Osteoblast (primary cell): ENCODE measurements around the gene DSCAML1. TPM values are rescaled to one million over a fixed set of nuclear protein-coding genes. Genes with fewer than 3 reads are reported as not detected.

Source experiments
- DNase-seq: peaks from one replicate; pipeline ENCODE4 v3.0.0; 2011; ENCODE audit warnings: low spot score, mixed read lengths; ENCODE audit not compliant: insufficient read length; ENCODE audit errors: missing footprints
- H2AFZ ChIP-seq: 2 replicates; pipeline ENCODE4 v1.6.0; 2011; ENCODE audit warnings: mild to moderate bottlenecking, low read length
- H3K27ac ChIP-seq: 2 replicates; pipeline ENCODE4 v1.5.1; 2011; ENCODE audit warnings: mild to moderate bottlenecking, low read depth, low read length, moderate library complexity
- H3K27me3 ChIP-seq: 2 replicates; pipeline ENCODE4 v1.6.0; 2012; ENCODE audit warnings: mild to moderate bottlenecking, control low read depth, inconsistent platforms, low read length, moderate library complexity; ENCODE audit not compliant: insufficient read depth
- H3K36me3 ChIP-seq: 2 replicates; pipeline ENCODE4 v1.5.1; 2011; ENCODE audit warnings: mild to moderate bottlenecking, low read length, control low read depth, moderate library complexity; ENCODE audit not compliant: insufficient read depth
- H3K4me1 ChIP-seq: 2 replicates; pipeline ENCODE4 v1.5.1; 2011; ENCODE audit warnings: mild to moderate bottlenecking, low read length, control low read depth, moderate library complexity; ENCODE audit not compliant: insufficient read depth
- H3K4me2 ChIP-seq: 2 replicates; pipeline ENCODE4 v1.6.0; 2011; ENCODE audit warnings: mild to moderate bottlenecking, low read length; ENCODE audit not compliant: insufficient read depth
- H3K4me3 ChIP-seq: fragments of 200-600 bp; sonication (generic); 3 replicates; pipeline ENCODE4 v1.5.1; 2012; ENCODE audit warnings: mild to moderate bottlenecking, low read length, inconsistent platforms; ENCODE audit not compliant: insufficient read depth
- H3K79me2 ChIP-seq: 2 replicates; pipeline ENCODE4 v1.6.0; 2012; ENCODE audit warnings: mild to moderate bottlenecking, low read length, control low read depth, inconsistent platforms; ENCODE audit not compliant: insufficient read depth
- H3K9me3 ChIP-seq: 2 replicates; pipeline ENCODE4 v1.5.1; 2011; ENCODE audit warnings: low read depth, low read length, control low read depth
- H4K20me1 ChIP-seq: 2 replicates; pipeline ENCODE4 v1.6.0; 2012; ENCODE audit warnings: mild to moderate bottlenecking, low read length, control low read depth; ENCODE audit not compliant: insufficient read depth
- total RNA-seq: library from RNA; depleted of rRNA; stranded (reverse); fragments of >200 nt; gene quantifications from 2 replicates; pipeline ENCODE4 v1.2.3, GENCODE V29; 2012
- TF ChIP-seq, protein P1 (sequence below): IDR thresholded peaks from 2 replicates; pipeline ENCODE4 v1.5.1; 2011; ENCODE audit warnings: mild to moderate bottlenecking, low read depth, low read length, moderate library complexity; ENCODE audit errors: extremely low read depth

DSCAML1 gene
- total RNA-seq, 1 donor, result not detected

DNA sequence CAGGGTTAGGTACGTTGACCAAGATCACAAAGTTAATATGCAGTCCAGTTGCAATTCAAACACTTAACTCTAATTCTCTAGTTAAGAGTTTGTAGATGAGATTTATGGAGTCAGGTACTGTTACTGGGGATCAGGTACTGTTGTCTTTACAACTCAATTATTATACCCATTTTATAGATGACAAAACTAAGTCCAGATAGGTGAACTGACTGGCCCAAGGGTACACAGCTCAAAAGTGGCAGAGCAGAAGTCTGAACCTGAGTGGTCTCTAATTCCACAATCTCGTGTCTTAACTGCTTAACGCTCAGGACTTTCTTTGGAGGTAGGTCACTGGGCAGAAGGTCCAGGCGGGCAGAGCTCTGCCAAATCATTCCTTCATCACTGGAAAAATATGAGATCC, 77.5 kb downstream of the DSCAML1 start:
- Histone ChIP-seq H3K9me3 (no peaks in the 10 kb centered on the region), H3K4me1 (no peaks in the 10 kb centered on the region), H2AFZ (no peak overlapping the region), H3K27me3 (no peaks in the 10 kb centered on the region), H3K79me2 (no peaks in the 10 kb centered on the region), H3K36me3 (no peaks in the 10 kb centered on the region), H4K20me1 (no peaks in the 10 kb centered on the region), H3K4me3 (no peak overlapping the region), H3K4me2 (no peak overlapping the region), H3K27ac (no peak overlapping the region)
- no peak for DNase-seq
- TF ChIP-seq, protein P1, sequence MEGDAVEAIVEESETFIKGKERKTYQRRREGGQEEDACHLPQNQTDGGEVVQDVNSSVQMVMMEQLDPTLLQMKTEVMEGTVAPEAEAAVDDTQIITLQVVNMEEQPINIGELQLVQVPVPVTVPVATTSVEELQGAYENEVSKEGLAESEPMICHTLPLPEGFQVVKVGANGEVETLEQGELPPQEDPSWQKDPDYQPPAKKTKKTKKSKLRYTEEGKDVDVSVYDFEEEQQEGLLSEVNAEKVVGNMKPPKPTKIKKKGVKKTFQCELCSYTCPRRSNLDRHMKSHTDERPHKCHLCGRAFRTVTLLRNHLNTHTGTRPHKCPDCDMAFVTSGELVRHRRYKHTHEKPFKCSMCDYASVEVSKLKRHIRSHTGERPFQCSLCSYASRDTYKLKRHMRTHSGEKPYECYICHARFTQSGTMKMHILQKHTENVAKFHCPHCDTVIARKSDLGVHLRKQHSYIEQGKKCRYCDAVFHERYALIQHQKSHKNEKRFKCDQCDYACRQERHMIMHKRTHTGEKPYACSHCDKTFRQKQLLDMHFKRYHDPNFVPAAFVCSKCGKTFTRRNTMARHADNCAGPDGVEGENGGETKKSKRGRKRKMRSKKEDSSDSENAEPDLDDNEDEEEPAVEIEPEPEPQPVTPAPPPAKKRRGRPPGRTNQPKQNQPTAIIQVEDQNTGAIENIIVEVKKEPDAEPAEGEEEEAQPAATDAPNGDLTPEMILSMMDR, result no peak

DNA sequence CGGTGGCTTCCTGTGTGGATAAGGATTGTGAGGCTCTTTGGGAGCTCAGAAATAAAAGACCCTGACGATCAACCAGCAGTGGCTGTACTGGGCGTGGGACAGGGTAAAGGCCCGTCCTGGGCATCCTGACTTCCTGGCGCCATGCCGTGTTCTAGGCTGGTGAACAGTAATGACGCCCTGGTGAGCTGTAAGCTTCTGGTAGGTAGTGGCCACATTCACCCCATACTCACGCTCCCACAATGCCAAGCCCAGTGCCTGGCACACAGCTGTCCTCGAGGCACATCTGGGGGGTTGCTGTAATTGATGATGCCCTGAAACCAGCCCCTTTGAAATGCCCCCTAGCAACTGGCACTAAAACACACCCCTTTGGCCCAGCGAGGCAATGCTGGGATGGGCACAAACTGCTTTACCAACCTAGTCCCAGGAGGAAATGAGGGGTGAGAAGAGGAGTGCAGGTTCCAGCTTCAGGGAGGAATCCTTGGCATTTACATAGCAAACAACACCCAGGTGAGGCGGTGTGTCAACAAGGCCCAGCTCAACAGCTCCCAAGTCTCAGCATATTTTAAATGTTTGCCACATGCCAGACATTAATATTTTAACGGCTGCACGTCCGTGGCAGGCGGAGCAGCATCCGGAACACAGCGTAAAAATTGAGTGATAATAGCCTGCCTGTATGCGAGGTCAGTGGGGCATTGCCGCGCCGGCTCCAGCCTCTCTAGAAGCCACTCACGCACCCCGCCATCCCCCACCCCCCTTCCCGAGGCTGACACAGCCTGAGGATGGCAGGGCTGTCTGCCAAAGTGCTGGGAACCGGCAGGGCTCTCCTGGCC, 79.3 kb downstream of the DSCAML1 start:
- H3K4me2 ChIP-seq, result no peak overlapping the region
- H3K9me3 ChIP-seq, result no peaks in the 10 kb centered on the region
- no peak overlapping the region for H3K4me3 ChIP-seq
- TF ChIP-seq, protein P1, result no peak
- no peak overlapping the region for H3K27ac ChIP-seq
- H4K20me1 ChIP-seq, result no peaks in the 10 kb centered on the region
- DNase-seq, result no peak
- no peaks in the 10 kb centered on the region for H3K27me3 ChIP-seq
- no peaks in the 10 kb centered on the region for H3K36me3 ChIP-seq
- H3K4me1 ChIP-seq, result no peaks in the 10 kb centered on the region
- H3K79me2 ChIP-seq, result no peaks in the 10 kb centered on the region
- no peak overlapping the region for H2AFZ ChIP-seq

DNA sequence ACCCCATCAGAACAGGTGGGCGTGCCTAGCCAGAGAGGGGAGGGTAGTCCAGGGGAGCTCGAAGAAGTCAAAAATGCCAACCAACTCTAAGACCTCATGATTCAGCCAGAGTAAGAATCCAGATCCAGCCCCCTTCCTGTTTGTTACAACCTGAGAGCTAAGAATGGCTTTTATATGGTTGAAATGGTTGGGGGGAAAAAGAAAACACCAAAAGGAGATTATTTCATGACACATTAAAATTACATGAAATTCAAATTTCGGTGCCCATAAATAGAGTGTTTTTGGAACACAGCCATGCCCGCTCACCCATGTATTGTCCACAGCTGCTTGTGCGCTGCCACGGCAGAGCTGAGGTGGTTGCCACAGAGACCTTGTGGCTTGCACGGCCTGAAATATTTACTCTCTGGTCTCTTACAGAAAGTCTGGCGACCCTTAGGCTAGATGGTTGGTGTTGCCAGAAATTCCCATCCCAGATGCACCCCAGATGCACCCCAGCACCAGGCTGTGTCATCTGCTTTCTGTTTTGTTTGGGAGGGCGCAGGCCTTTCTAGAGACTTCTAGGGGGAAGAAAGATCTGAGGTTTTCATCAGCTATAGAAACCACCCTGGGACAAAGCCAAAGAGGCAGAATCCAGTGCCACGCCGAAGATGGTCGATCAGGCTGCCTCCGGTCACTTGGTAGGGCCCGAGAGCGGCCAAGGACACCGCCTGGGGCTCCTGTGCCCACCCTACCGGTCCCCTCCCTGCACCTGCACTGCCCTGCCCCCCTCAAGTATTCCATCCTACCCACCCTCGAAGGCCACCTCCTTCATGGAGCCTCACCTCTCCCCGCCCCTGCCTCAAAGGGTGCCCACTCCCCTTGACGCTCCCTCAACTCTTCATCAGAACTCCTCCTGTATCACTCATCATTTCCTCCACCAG, 80.2 kb downstream of the DSCAML1 start:
- Histone ChIP-seq H3K9me3 (no peaks in the 10 kb centered on the region), H2AFZ (no peak overlapping the region), H3K4me3 (no peak overlapping the region), H3K4me1 (no peaks in the 10 kb centered on the region), H3K27me3 (no peaks in the 10 kb centered on the region), H4K20me1 (no peaks in the 10 kb centered on the region), H3K27ac (no peak overlapping the region), H3K36me3 (no peaks in the 10 kb centered on the region), H3K4me2 (no peak overlapping the region), H3K79me2 (no peaks in the 10 kb centered on the region)
- no peak for DNase-seq
- TF ChIP-seq, protein P1, result no peak

DNA sequence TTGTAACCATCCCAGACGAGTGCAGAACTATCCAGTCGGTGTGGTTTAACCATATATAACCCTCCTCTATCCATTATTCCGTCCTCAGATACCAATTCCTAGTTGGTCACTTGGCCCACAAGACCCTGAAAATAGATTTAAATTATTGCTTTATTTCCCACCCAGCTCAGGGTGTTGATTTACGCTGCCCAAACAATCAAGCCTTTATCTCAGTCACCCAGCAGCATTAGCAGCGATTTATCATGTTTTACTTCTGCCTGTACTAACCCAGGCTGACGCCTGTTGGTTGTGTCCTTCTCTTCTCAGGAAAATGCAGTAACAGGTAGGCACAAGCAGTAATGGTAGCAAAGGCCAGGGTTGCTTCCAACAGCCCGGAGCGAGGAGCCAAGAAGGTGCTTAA, 81.2 kb downstream of the DSCAML1 start:
- H3K27ac ChIP-seq, result no peak overlapping the region
- H3K4me3 ChIP-seq, result no peak overlapping the region
- no peak for DNase-seq
- H3K79me2 ChIP-seq, result no peaks in the 10 kb centered on the region
- no peaks in the 10 kb centered on the region for H4K20me1 ChIP-seq
- TF ChIP-seq, protein P1, result no peak
- H3K27me3 ChIP-seq, result no peaks in the 10 kb centered on the region
- H3K4me1 ChIP-seq, result no peaks in the 10 kb centered on the region
- no peak overlapping the region for H2AFZ ChIP-seq
- H3K9me3 ChIP-seq, result no peaks in the 10 kb centered on the region
- no peak overlapping the region for H3K4me2 ChIP-seq
- no peaks in the 10 kb centered on the region for H3K36me3 ChIP-seq
